Measurements from ENCODE around the gene MIB1.

- TF ChIP-seq, protein P1, sequence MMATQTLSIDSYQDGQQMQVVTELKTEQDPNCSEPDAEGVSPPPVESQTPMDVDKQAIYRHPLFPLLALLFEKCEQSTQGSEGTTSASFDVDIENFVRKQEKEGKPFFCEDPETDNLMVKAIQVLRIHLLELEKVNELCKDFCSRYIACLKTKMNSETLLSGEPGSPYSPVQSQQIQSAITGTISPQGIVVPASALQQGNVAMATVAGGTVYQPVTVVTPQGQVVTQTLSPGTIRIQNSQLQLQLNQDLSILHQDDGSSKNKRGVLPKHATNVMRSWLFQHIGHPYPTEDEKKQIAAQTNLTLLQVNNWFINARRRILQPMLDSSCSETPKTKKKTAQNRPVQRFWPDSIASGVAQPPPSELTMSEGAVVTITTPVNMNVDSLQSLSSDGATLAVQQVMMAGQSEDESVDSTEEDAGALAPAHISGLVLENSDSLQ (IDR thresholded peaks at IDR 0.05): no peak
- no peak for TF ChIP-seq SUZ12 (IDR thresholded peaks at IDR 0.05)
- no peak for TF ChIP-seq BHLHE40 (IDR thresholded peaks at IDR 0.05; ENCODE audit: borderline replicate concordance)
- no peak for TF ChIP-seq ELF4 (IDR thresholded peaks at IDR 0.05)
- TF ChIP-seq TARDBP (IDR thresholded peaks at IDR 0.05): no peak
Observed at GRCh38 chr18:21834299-21834660, 93.7 kb downstream of the MIB1 start.
